ENCODE data around the gene DUSP12. TPM values are rescaled to one million over a fixed set of nuclear protein-coding genes. Genes with fewer than 3 reads are reported as not detected.

DUSP12 gene
- total and polyA plus RNA-seq, 4 donors: 7.9 to 18.2 (median 12.5) TPM

GRCh38 chr1:161799792-161800191 is 50.2 kb downstream of the DUSP12 start:
- TF ChIP-seq EGR1 (IDR thresholded peaks at IDR 0.05; ENCODE audit: low read depth in 2 of 2) (no peak), YY1 (IDR thresholded peaks at IDR 0.05) (no peak), JUND (IDR thresholded peaks at IDR 0.05) (no peak), RXRA (IDR thresholded peaks at IDR 0.05) (no peak)
- TF ChIP-seq, protein P1, sequence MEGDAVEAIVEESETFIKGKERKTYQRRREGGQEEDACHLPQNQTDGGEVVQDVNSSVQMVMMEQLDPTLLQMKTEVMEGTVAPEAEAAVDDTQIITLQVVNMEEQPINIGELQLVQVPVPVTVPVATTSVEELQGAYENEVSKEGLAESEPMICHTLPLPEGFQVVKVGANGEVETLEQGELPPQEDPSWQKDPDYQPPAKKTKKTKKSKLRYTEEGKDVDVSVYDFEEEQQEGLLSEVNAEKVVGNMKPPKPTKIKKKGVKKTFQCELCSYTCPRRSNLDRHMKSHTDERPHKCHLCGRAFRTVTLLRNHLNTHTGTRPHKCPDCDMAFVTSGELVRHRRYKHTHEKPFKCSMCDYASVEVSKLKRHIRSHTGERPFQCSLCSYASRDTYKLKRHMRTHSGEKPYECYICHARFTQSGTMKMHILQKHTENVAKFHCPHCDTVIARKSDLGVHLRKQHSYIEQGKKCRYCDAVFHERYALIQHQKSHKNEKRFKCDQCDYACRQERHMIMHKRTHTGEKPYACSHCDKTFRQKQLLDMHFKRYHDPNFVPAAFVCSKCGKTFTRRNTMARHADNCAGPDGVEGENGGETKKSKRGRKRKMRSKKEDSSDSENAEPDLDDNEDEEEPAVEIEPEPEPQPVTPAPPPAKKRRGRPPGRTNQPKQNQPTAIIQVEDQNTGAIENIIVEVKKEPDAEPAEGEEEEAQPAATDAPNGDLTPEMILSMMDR (IDR thresholded peaks at IDR 0.05; ENCODE audit: low read depth, low read length, missing input control): no peak
- Histone ChIP-seq H3K9ac (ENCODE audit: low read depth in 1 of 2, low read length in 2 of 2) (no peak overlapping the region), H3K36me3 (ENCODE audit: control insufficient read depth in 4 of 4, insufficient read depth in 3 of 4, low read depth in 1 of 4, low read length in 3 of 4) (peaks cover 2 to 58% (median 55%) of the 10 kb centered on the region in 4 donors), H3K27ac (ENCODE audit: low read depth in 1 of 2, low read length in 2 of 2) (no peak overlapping the region), H3K27me3 (ENCODE audit: control insufficient read depth in 4 of 4, insufficient read depth in 4 of 4, low read length in 3 of 4) (no peaks in the 10 kb centered on the region), H3K9me3 (ENCODE audit: control insufficient read depth in 4 of 4, low read length in 3 of 4) (no peaks in the 10 kb centered on the region), H3K4me3 (ENCODE audit: low read depth in 1 of 3, low read length in 3 of 3) (no peak overlapping the region), H3K4me1 (ENCODE audit: control insufficient read depth in 4 of 4, insufficient read depth in 4 of 4, low read length in 3 of 4) (no peaks in the 10 kb centered on the region)
- WGBS: 100% methylated on average over 1 of the region's 1 CpG
- DNase-seq (ENCODE audit: low spot score): no peak

DNA sequence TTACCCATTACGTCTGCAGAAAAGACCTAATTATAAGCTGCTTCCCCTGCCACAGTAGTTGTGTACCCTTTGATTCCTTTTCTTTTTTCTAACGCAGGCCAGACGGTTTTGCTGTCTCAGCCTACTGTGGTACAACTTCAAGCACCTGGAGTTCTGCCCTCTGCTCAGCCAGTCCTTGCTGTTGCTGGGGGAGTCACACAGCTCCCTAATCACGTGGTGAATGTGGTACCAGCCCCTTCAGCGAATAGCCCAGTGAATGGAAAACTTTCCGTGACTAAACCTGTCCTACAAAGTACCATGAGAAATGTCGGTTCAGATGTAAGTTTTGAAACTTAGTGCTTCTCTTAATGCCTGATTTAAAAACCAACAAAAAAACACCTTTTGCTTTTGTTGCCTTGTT is 52.4 kb downstream of the DUSP12 start:
- H3K27ac ChIP-seq (ENCODE audit: low read depth in 1 of 2, low read length in 2 of 2): no peak overlapping the region
- 89% methylated on average over 7 of the region's 7 CpGs for WGBS
- no peaks in the 10 kb centered on the region for H3K27me3 ChIP-seq (ENCODE audit: control insufficient read depth in 4 of 4, insufficient read depth in 4 of 4, low read length in 3 of 4)

More for the DNA sequence above, 52.4 kb downstream of the DUSP12 start:
- Histone ChIP-seq H3K4me1 (ENCODE audit: control insufficient read depth in 4 of 4, insufficient read depth in 4 of 4, low read length in 3 of 4) (no peaks in the 10 kb centered on the region), H3K9me3 (ENCODE audit: control insufficient read depth in 4 of 4, low read length in 3 of 4) (no peaks in the 10 kb centered on the region), H3K4me3 (ENCODE audit: low read depth in 1 of 3, low read length in 3 of 3) (no peak overlapping the region), H3K9ac (ENCODE audit: low read depth in 1 of 2, low read length in 2 of 2) (no peak overlapping the region), H3K36me3 (ENCODE audit: control insufficient read depth in 4 of 4, insufficient read depth in 3 of 4, low read depth in 1 of 4, low read length in 3 of 4) (peaks cover 0 to 56% (median 41%) of the 10 kb centered on the region in 4 donors)
- TF ChIP-seq EGR1 (IDR thresholded peaks at IDR 0.05; ENCODE audit: low read depth in 2 of 2): no peak
- no peak for TF ChIP-seq GABPA (IDR thresholded peaks at IDR 0.05 in 1 of 2, conservative IDR thresholded peaks at IDR 0.05 in 1 of 2)
- TF ChIP-seq REST (IDR thresholded peaks at IDR 0.05): no peak
- no peak for TF ChIP-seq HNF4A (conservative IDR thresholded peaks at IDR 0.05)
- TF ChIP-seq, protein P2, sequence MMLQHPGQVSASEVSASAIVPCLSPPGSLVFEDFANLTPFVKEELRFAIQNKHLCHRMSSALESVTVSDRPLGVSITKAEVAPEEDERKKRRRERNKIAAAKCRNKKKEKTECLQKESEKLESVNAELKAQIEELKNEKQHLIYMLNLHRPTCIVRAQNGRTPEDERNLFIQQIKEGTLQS (IDR thresholded peaks at IDR 0.05): no peak
- TF ChIP-seq JUND (IDR thresholded peaks at IDR 0.05): no peak
- no peak for TF ChIP-seq HNF4G (IDR thresholded peaks at IDR 0.05)
- TF ChIP-seq, protein P3, sequence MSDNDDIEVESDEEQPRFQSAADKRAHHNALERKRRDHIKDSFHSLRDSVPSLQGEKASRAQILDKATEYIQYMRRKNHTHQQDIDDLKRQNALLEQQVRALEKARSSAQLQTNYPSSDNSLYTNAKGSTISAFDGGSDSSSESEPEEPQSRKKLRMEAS (IDR thresholded peaks at IDR 0.05): no peak
- no peak for TF ChIP-seq RXRA (IDR thresholded peaks at IDR 0.05)
- no peak for TF ChIP-seq FOXA1 (IDR thresholded peaks at IDR 0.05)
- DNase-seq (ENCODE audit: low spot score): no peak
